GM23338 (cell line): ENCODE results near the gene MPV17L.
"Not testable (repeated sequence)": the region's sequence is repeated elsewhere in the genome, so short reads cannot be mapped to it uniquely, and the experiment has no call there.

ENCODE experiments used
- CTCF ChIP-seq, 2 experiments: fragments of 200-600 bp in 1 of 2; sonication (generic) in 1 of 2; conservative IDR thresholded peaks; 2 replicates each; pipeline versions ENCODE4 v1.5.1 to v1.6.1; 2016 to 2017; ENCODE audit warnings: antibody characterized with exemption in 2 of 2, low read depth in 2 of 2, mild to moderate bottlenecking in 2 of 2, moderate library complexity in 1 of 2
- ETS1 ChIP-seq: IDR thresholded peaks from 2 replicates; pipeline ENCODE4 v1.6.1; 2016; ENCODE audit warnings: antibody characterized with exemption
- EZH2 ChIP-seq: fragments of 200-600 bp; sonication (generic); IDR thresholded peaks from one replicate; pipeline ENCODE4 v1.8.0; 2017; ENCODE audit warnings: antibody characterized with exemption, mild to moderate bottlenecking, low read depth; ENCODE audit not compliant: unreplicated experiment

DNA sequence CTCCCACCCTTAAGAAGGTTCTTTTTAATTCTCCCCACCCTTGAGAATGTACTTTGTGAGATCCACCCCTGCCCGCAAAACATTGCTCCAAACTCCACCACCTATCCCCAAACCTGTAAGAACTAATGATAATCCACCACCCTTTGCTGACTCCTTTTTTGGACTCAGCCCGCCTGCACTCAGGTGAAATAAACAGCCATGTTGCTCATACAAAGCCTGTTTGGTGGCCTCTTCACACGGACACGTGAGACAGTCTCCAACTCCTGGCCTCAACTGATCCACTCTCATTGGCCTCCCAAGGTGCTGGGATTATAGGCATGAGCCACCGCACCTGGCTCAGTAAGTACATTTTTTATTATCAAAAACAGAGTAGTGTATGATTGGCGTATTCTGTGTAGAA, 13.9 kb downstream of the MPV17L start:
- not testable (repeated sequence) for TF ChIP-seq EZH2; ETS1; CTCF (conservative IDR thresholded peaks at IDR 0.05; ENCODE audit: low read depth in 2 of 2)
